GM23248 (cell line): Measurements from ENCODE around the gene KRT37.

Source experiments
- EZH2 ChIP-seq: fragments of 200-600 bp; sonication (generic); IDR thresholded peaks from 2 replicates; pipeline ENCODE4 v1.6.1; 2018; ENCODE audit warnings: antibody characterized with exemption, mild to moderate bottlenecking; ENCODE audit not compliant: insufficient read depth, poor library complexity, severe bottlenecking
- EZH2phosphoT487 ChIP-seq: fragments of 200-600 bp; sonication (generic); IDR thresholded peaks from 2 replicates; pipeline ENCODE4 v1.6.1; 2018; ENCODE audit warnings: antibody characterized with exemption, moderate library complexity, mild to moderate bottlenecking, low read depth; ENCODE audit not compliant: insufficient read depth

DNA sequence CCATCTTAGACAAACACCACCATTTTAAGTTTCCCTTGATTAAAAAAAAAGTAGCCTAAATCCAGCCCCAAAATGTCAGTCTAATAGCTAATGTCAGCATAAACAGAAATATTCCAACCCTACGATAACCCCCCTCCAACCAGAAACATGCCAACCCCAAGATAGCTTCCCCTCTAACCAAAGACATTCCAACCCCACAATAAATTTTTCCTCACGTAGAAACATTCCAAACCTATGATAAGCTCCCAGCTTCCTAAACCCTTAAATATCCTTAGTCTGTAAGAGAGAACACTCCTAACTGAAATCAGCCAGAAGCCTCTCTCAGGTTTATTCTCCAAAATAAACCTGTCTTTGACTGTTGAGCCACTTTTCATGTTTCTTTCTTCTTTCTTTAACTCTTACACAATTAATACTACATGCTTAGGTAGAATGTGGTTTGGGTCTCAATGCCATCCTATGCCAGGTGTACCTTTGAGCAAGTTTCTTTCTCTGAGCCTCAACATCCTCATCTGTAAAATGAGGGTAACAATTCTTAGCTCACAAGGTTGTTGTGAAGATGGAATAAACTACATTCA lies 26.9 kb upstream of the KRT37 start:
- TF ChIP-seq EZH2 (no peak), EZH2phosphoT487 (no peak)
